Measurements from ENCODE around the gene CXCL9. TPM values are rescaled to one million over a fixed set of nuclear protein-coding genes. Genes with fewer than 3 reads are reported as not detected.

CXCL9 gene
- total RNA-seq, 1 experiment from 2014 or later: not detected

- H3K4me3 ChIP-seq (ENCODE audit: low read depth in 2 of 2, low read length in 2 of 2): no peak overlapping the region
- DNase-seq (ENCODE audit: low read depth, low spot score): no peak
- ChIA-PET POLR2A (no interaction called here), CTCF (no interaction called here)
- H3K9me3 ChIP-seq (ENCODE audit: control insufficient read depth, insufficient read depth, low read depth, low read length): no peaks in the 10 kb centered on the region
- H3K36me3 ChIP-seq (ENCODE audit: control insufficient read depth, insufficient read depth, low read length): no peaks in the 10 kb centered on the region
- in situ Hi-C loops (cut with HindIII; ENCODE audit: low pct_unique_long_range_greater_than_20kb, low sequenced_read_pairs) (no loop called here), intact Hi-C loops (cut with micrococcal nuclease; ENCODE audit: unreplicated experiment) (no loop called here)
- BruUV-seq (replicated peaks): no TSS peak
- H3K27me3 ChIP-seq (ENCODE audit: control insufficient read depth, insufficient read depth, low read length): peaks cover 4% of the 10 kb centered on the region
- H3K27ac ChIP-seq (ENCODE audit: low read length): no peak overlapping the region
- TF ChIP-seq POLR2AphosphoS5 (IDR thresholded peaks at IDR 0.05; ENCODE audit: low read depth, low read length): no peak
- TF ChIP-seq TCF7L2 (IDR thresholded peaks at IDR 0.05; ENCODE audit: low read depth, low read length): no peak
- no peak for TF ChIP-seq CTCF (IDR thresholded peaks at IDR 0.05)
- no peak for TF ChIP-seq SIN3A (IDR thresholded peaks at IDR 0.05; ENCODE audit: borderline replicate concordance, insufficient read depth, low read depth, low read length)
- no peak for TF ChIP-seq REST (IDR thresholded peaks at IDR 0.05; ENCODE audit: insufficient read depth in 1 of 2, low read depth in 2 of 2, low read length in 1 of 2)
- no peaks in the 10 kb centered on the region; the same call in 1 of the 2 replicates for H3K4me1 ChIP-seq (ENCODE audit: control insufficient read depth, insufficient read depth, low read length)
- ATAC-seq: no peak
Observed at GRCh38 chr4:76024065-76024464, 16.8 kb upstream of the CXCL9 start.

GRCh38 chr4:76023389-76023788 is 16.1 kb upstream of the CXCL9 start, which contains the start of gene CXCL10:
Gene CXCL10, minus strand, starts transcription at chr4:76023497. Its CDS starts 66 bp downstream, at chr4:76023431.
- Histone ChIP-seq H3K4me3 (ENCODE audit: low read depth in 2 of 2, low read length in 2 of 2) (no peak within 1 kb of the TSS), H3K4me1 (ENCODE audit: control insufficient read depth, insufficient read depth, low read length) (no peaks in the 10 kb centered on the region; the same call in 1 of the 2 replicates), H3K27ac (ENCODE audit: low read length) (no peak within 1 kb of the TSS), H3K27me3 (ENCODE audit: control insufficient read depth, insufficient read depth, low read length) (peaks cover 4% of the 10 kb centered on the region), H3K9me3 (ENCODE audit: control insufficient read depth, insufficient read depth, low read depth, low read length) (no peaks in the 10 kb centered on the region), H3K36me3 (ENCODE audit: control insufficient read depth, insufficient read depth, low read length) (no peaks in the 10 kb centered on the region)
- no peak for ATAC-seq
- ChIA-PET CTCF (no interaction called here), POLR2A (no interaction called here)
- no TSS peak for BruUV-seq (replicated peaks)
- intact Hi-C loops (cut with micrococcal nuclease; ENCODE audit: unreplicated experiment): no loop called here
- DNase-seq (ENCODE audit: low read depth, low spot score): no peak
- TF ChIP-seq SIN3A (IDR thresholded peaks at IDR 0.05; ENCODE audit: borderline replicate concordance, insufficient read depth, low read depth, low read length): no peak
- no peak for TF ChIP-seq REST (IDR thresholded peaks at IDR 0.05; ENCODE audit: insufficient read depth in 1 of 2, low read depth in 2 of 2, low read length in 1 of 2)
- no peak for TF ChIP-seq TCF7L2 (IDR thresholded peaks at IDR 0.05; ENCODE audit: low read depth, low read length)
- no peak for TF ChIP-seq CTCF (IDR thresholded peaks at IDR 0.05)
- TF ChIP-seq POLR2AphosphoS5 (IDR thresholded peaks at IDR 0.05; ENCODE audit: low read depth, low read length): no peak
- in situ Hi-C loops (cut with HindIII; ENCODE audit: low pct_unique_long_range_greater_than_20kb, low sequenced_read_pairs): no loop called here
